H1 (cell line): ENCODE data around the gene RREB1. TPM values are rescaled to one million over a fixed set of nuclear protein-coding genes. Genes with fewer than 3 reads are reported as not detected.

ENCODE experiments used
- CHD7 ChIP-seq: fragments of 300-600 bp; sonication (generic); IDR thresholded peaks from 2 replicates; pipeline ENCODE4 v1.7.1; 2012; ENCODE audit warnings: low read length, moderate library complexity, mild to moderate bottlenecking, inconsistent platforms; ENCODE audit not compliant: insufficient replicate concordance
- EGR1 ChIP-seq: IDR thresholded peaks from 2 replicates; pipeline ENCODE4 v1.6.1; 2011; ENCODE audit warnings: low read depth, low read length, borderline replicate concordance
- KDM4A ChIP-seq: IDR thresholded peaks from one replicate; pipeline ENCODE4 v1.7.1; 2012; ENCODE audit warnings: low read depth, mild to moderate bottlenecking, moderate library complexity, low read length, inconsistent platforms; ENCODE audit not compliant: severe bottlenecking
- PHF8 ChIP-seq: fragments of 200-600 bp; sonication (generic); conservative IDR thresholded peaks from 2 replicates; pipeline ENCODE4 v1.7.1; 2012; ENCODE audit warnings: low read depth, mild to moderate bottlenecking, inconsistent platforms, low read length, moderate library complexity
- polyA plus RNA-seq, 7 experiments: library from polyadenylated mRNA; depleted of rRNA in 3 of 7; stranded (reverse) in 5 of 7; unstranded in 2 of 7; fragments of >200 nt in 5 of 7; fragments of 200-250 nt in 2 of 7; gene quantifications; 1 replicate in 5 of 7; 2 replicates in 1 of 7; 4 replicates in 1 of 7; pipeline versions ENCODE4 v1.2.1 to v1.2.3, GENCODE V29; 2011 to 2013; ENCODE audit warnings: missing spikeins in 2 of 7, mixed read lengths in 2 of 7
- total RNA-seq: library from RNA; stranded (reverse); fragmentation: NEBNext Ultra II Directional; extraction: Animal tissue kit (Norgen Biotek cat#: 25700); gene quantifications from 2 replicates; pipeline ENCODE4 v1.2.1, GENCODE V29; 2021

Gene RREB1
- total and polyA plus RNA-seq, 2 of the 8 experiments (the other 6 are each of a cell fraction or from before 2014, with no cell fraction given), result 3.9 to 34.7 TPM

GRCh38 chr6:7240351-7240750 is 132.6 kb downstream of the RREB1 start (continued):
- TF ChIP-seq CHD7, result no peak
- no peak for TF ChIP-seq EGR1
- TF ChIP-seq KDM4A, result no peak
- no peak for TF ChIP-seq PHF8
